ENCODE data around the gene CASP9.
A peak's percentile ranks its signal among the peaks of the same experiment; 100 is the strongest.
"Not testable (repeated sequence)": the region's sequence is repeated elsewhere in the genome, so short reads cannot be mapped to it uniquely, and the experiment has no call there.

Gene CASP9

GRCh38 chr1:15493869-15494390 lies 30.1 kb downstream of the CASP9 start:
- Mint-ChIP-seq H3K9me3 (peaks cover 0 to 3% of the 10 kb centered on the region in 2 donors), H3K36me3 (peaks cover 45 to 49% of the 10 kb centered on the region in 2 donors), H3K4me1 (no peaks in the 10 kb centered on the region), H3K4me3 (no peak overlapping the region), H3K27me3 (no peaks in the 10 kb centered on the region), H3K27ac (peak overlapping the region; percentile 34)
- no peak for ATAC-seq (replicated peaks)
- no peak for DNase-seq

GRCh38 chr1:15492596-15492995 lies 31.4 kb downstream of the CASP9 start:
- DNase-seq (no peak), ATAC-seq (replicated peaks) (no peak)
- peaks cover 43 to 45% of the 10 kb centered on the region in 2 donors for H3K36me3 Mint-ChIP-seq
- no peaks in the 10 kb centered on the region for H3K4me1 Mint-ChIP-seq
- H3K27me3 Mint-ChIP-seq: no peaks in the 10 kb centered on the region
- H3K4me3 Mint-ChIP-seq: no peak overlapping the region
- H3K9me3 Mint-ChIP-seq: peaks cover 0 to under 1% of the 10 kb centered on the region in 2 donors
- no peak overlapping the region for H3K27ac Mint-ChIP-seq

- H3K4me1 Mint-ChIP-seq; H3K4me3 Mint-ChIP-seq; H3K27ac Mint-ChIP-seq; ATAC-seq (replicated peaks); DNase-seq; H3K9me3 Mint-ChIP-seq; H3K27me3 Mint-ChIP-seq: not testable (repeated sequence)
- H3K36me3 Mint-ChIP-seq: peaks cover 54 to 56% of the 10 kb centered on the region in 2 donors
Observed at GRCh38 chr1:15491010-15491409, 33.0 kb downstream of the CASP9 start.

GRCh38 chr1:15489052-15489736 lies 34.8 kb downstream of the CASP9 start:
- no peaks in the 10 kb centered on the region for H3K27me3 Mint-ChIP-seq
- peaks cover 47 to 61% of the 10 kb centered on the region in 2 donors for H3K36me3 Mint-ChIP-seq
- ATAC-seq (replicated peaks) (no peak), DNase-seq (no peak)
- peaks cover 0 to 1% of the 10 kb centered on the region in 2 donors for H3K4me1 Mint-ChIP-seq
- H3K27ac Mint-ChIP-seq: no peak overlapping the region
- peaks cover 0 to 1% of the 10 kb centered on the region in 2 donors for H3K9me3 Mint-ChIP-seq
- no peak overlapping the region for H3K4me3 Mint-ChIP-seq

- Mint-ChIP-seq H3K4me3 (no peak overlapping the region), H3K27ac (no peak overlapping the region), H3K36me3 (peaks cover 39 to 55% of the 10 kb centered on the region in 2 donors), H3K4me1 (peaks cover 0 to 1% of the 10 kb centered on the region in 2 donors), H3K27me3 (no peaks in the 10 kb centered on the region), H3K9me3 (peaks cover 0 to 1% of the 10 kb centered on the region in 2 donors)
- no peak for DNase-seq
- ATAC-seq (replicated peaks): no peak
Observed at GRCh38 chr1:15488371-15488770, 35.6 kb downstream of the CASP9 start.

- ATAC-seq (replicated peaks); H3K27me3 Mint-ChIP-seq; H3K4me1 Mint-ChIP-seq; DNase-seq; H3K4me3 Mint-ChIP-seq; H3K27ac Mint-ChIP-seq; H3K9me3 Mint-ChIP-seq: not testable (repeated sequence)
- H3K36me3 Mint-ChIP-seq: peaks cover 39 to 48% of the 10 kb centered on the region in 2 donors
Observed at GRCh38 chr1:15486844-15487610, 37.0 kb downstream of the CASP9 start.

- Mint-ChIP-seq H3K4me1 (peaks cover 0 to 1% of the 10 kb centered on the region in 2 donors), H3K27me3 (no peaks in the 10 kb centered on the region), H3K4me3 (no peak overlapping the region), H3K9me3 (peaks cover 0 to 1% of the 10 kb centered on the region in 2 donors), H3K36me3 (peaks cover 30 to 42% of the 10 kb centered on the region in 2 donors), H3K27ac (no peak overlapping the region)
- DNase-seq: peak; percentile 4
- ATAC-seq (replicated peaks): peak in 1 of 2 donors; percentile 69
Observed at GRCh38 chr1:15485636-15486035, 38.4 kb downstream of the CASP9 start.

- not testable (repeated sequence) for H3K9me3 Mint-ChIP-seq; H3K27me3 Mint-ChIP-seq; DNase-seq; H3K4me1 Mint-ChIP-seq; H3K4me3 Mint-ChIP-seq; ATAC-seq (replicated peaks); H3K27ac Mint-ChIP-seq
- H3K36me3 Mint-ChIP-seq: peaks cover 24 to 33% of the 10 kb centered on the region in 2 donors
Observed at GRCh38 chr1:15484443-15484842, 39.6 kb downstream of the CASP9 start.

GRCh38 chr1:15483971-15484370 lies 40.0 kb downstream of the CASP9 start:
- H3K4me1 Mint-ChIP-seq: peaks cover 0 to 1% of the 10 kb centered on the region in 2 donors
- DNase-seq (no peak), ATAC-seq (replicated peaks) (no peak)
- no peaks in the 10 kb centered on the region for H3K27me3 Mint-ChIP-seq
- H3K9me3 Mint-ChIP-seq: peaks cover 0 to 1% of the 10 kb centered on the region in 2 donors
- no peak overlapping the region for H3K27ac Mint-ChIP-seq
- H3K36me3 Mint-ChIP-seq: peaks cover 22 to 28% of the 10 kb centered on the region in 2 donors
- no peak overlapping the region for H3K4me3 Mint-ChIP-seq

- H3K4me1 Mint-ChIP-seq; H3K9me3 Mint-ChIP-seq; DNase-seq; H3K27me3 Mint-ChIP-seq; ATAC-seq (replicated peaks); H3K4me3 Mint-ChIP-seq: not testable (repeated sequence)
- peak overlapping the region; percentile 33 for H3K27ac Mint-ChIP-seq
- peaks cover 21 to 28% of the 10 kb centered on the region in 2 donors for H3K36me3 Mint-ChIP-seq
Observed at GRCh38 chr1:15482983-15483543, 41.0 kb downstream of the CASP9 start.

GRCh38 chr1:15482455-15482854 lies 41.6 kb downstream of the CASP9 start:
- not testable (repeated sequence) for H3K4me3 Mint-ChIP-seq; H3K27me3 Mint-ChIP-seq; DNase-seq; ATAC-seq (replicated peaks); H3K9me3 Mint-ChIP-seq; H3K4me1 Mint-ChIP-seq
- Mint-ChIP-seq H3K27ac (peak overlapping the region; percentile 33), H3K36me3 (peaks cover 21 to 28% of the 10 kb centered on the region in 2 donors)

GRCh38 chr1:15479654-15480347 lies 44.2 kb downstream of the CASP9 start:
- H3K27ac Mint-ChIP-seq: no peak overlapping the region
- H3K36me3 Mint-ChIP-seq: peaks cover 3 to 4% of the 10 kb centered on the region in 2 donors
- no peaks in the 10 kb centered on the region for H3K27me3 Mint-ChIP-seq
- DNase-seq: no peak
- H3K4me1 Mint-ChIP-seq: no peaks in the 10 kb centered on the region
- no peak for ATAC-seq (replicated peaks)
- H3K9me3 Mint-ChIP-seq: no peaks in the 10 kb centered on the region
- no peak overlapping the region for H3K4me3 Mint-ChIP-seq

GRCh38 chr1:15477646-15478212 lies 46.3 kb downstream of the CASP9 start:
- no peak overlapping the region for H3K4me3 Mint-ChIP-seq
- ATAC-seq (replicated peaks) (no peak), DNase-seq (no peak)
- no peaks in the 10 kb centered on the region for H3K4me1 Mint-ChIP-seq
- no peaks in the 10 kb centered on the region for H3K9me3 Mint-ChIP-seq
- no peak overlapping the region for H3K27ac Mint-ChIP-seq
- peaks cover 0 to 1% of the 10 kb centered on the region in 2 donors for H3K36me3 Mint-ChIP-seq
- H3K27me3 Mint-ChIP-seq: no peaks in the 10 kb centered on the region

- Mint-ChIP-seq H3K9me3 (no peaks in the 10 kb centered on the region), H3K27ac (no peak overlapping the region), H3K4me1 (no peaks in the 10 kb centered on the region), H3K36me3 (no peaks in the 10 kb centered on the region), H3K27me3 (no peaks in the 10 kb centered on the region), H3K4me3 (no peak overlapping the region)
- no peak for DNase-seq
- ATAC-seq (replicated peaks): no peak
Observed at GRCh38 chr1:15476927-15477326, 47.1 kb downstream of the CASP9 start.

All from stimulated activated naive B cell treated with anti-CD40 and anti-IgM and Interleukin-4, amounts not matched to agents 10 μg/mL and 1 μg/mL and 100 μg/mL, for 72 hours (primary cell).